GM21717 (cell line): Measurements from ENCODE around the gene ANKRD11.
"Not testable (repeated sequence)": the region's sequence is repeated elsewhere in the genome, so short reads cannot be mapped to it uniquely, and the experiment has no call there.

Experiments used
- ATAC-seq: cut with Tn5 transposase; IDR thresholded peaks from one replicate; pipeline ENCODE4 v1.9.1; 2021; ENCODE audit warnings: mild to moderate bottlenecking, moderate library complexity; ENCODE audit not compliant: unreplicated experiment

ANKRD11 gene

DNA sequence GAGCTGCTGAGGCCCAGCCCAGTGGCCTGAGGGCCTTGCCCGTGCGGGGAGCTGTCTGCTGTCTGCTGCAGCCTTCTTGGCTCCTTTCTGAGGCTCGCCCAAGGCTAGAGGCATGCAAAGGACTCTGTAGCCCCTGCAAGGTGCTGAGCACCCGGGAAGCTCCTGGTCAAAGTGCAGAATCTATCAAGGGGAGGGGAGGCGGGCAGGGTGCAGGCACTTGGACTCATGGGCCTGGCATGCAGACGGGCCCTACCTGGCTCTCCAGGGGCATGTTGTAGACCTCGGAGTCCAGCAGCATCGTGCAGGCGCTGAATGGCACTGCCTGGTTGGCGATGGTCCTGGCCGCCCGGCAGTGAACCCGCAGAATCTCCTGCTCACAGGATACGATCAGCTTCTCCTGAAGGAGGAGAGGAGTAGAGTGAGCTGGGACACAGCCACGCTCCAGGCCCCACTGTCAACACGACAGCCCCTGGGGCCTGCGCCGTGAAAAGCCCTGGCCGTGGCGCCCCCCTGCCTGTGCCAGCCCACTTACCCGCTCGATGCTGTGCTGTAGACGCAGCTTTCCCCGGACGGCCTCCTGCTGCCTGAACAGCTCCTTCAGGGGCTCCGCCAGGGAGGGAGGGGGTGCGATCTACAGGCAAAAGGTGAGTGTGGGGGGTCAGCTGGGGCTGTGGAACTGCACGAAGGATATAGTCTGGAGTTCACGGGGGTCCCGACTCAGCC lies 215.6 kb downstream of the ANKRD11 start:
- ATAC-seq: no peak

DNA sequence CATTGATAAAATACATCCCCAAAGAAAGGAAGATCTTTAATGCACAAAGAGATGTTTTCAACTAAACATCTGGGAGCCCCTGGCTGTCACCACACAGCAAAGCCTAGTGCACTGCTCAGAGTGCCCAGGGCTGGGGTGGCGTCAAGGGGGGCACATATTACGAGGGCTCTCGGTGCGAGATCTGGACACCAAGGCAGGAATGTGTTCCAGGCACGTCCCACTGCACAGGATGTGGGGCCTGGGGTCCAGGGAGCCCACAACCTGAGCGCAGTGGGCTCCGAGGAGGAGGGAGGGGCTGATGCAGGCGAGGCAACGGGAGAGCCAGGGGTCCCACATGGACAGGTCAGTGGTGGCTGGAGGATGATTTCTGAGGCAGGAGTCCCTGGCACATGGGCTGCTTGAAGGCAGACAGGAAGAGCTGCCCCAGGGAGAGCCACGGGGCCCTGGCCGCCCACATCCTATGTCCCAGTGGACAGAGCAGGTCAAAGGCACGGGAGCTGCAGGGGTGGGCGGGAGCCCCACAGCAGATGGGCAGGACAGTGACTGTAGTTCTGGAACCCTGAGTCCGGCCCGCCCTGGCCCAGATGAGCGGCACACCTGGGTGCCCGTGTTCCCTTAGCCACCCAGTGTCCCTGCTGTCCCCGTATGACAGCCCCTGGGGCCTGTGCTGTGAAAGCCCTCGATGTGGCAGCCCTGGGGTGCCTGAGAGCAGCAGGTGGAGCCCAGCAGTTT lies 216.5 kb downstream of the ANKRD11 start:
- ATAC-seq: no peak

DNA sequence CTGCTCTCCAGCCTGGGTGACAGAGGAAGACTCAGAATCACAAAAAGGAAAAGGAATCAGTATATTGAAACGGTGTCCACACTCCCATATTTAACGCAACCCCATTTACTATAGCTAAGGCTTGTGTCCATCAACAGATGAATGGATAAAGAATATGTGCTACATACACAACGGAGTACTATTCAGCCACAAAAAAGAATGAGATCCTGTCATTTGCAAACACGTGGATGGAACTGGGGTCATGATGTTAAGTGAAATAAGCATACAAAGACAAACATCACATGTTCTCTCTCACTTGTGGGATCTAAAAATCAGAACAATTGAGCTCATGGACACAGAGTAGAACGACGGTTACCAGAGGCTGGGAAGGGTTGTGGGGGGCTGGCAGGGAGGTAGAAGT lies 217.7 kb downstream of the ANKRD11 start:
- no peak for ATAC-seq

DNA sequence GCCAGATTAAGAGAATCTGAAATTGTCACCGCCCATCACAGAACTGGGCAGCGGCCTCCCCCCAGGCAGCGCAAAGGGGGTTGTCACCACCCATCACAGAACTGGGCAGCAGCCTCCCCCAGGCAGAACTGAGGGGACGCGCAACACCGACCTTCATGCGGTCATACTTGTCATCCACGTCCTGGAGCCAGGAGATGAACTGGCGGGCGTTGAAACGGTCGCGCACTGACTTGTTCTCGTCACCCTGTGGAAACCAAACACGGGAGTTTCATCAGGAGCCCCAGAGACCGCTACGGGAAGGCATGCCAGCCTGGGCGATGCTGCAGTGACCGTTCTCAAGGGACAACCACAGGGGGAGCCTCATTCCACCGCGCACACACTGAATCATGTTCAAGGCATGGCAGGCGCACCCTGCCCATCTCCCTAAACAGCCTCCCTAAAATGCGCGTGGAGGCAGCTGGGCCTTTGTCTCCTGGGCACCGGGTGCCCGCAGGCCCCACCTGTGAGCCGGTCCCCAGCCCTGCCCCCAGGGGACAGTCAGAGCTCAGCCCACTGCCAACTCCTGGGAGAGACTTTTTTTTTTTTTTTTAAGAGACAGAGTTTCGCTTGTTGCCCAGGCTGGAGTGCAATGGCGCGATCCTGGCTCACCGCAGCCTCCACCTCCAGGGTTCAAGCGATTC lies 219.6 kb downstream of the ANKRD11 start:
- ATAC-seq: no peak

DNA sequence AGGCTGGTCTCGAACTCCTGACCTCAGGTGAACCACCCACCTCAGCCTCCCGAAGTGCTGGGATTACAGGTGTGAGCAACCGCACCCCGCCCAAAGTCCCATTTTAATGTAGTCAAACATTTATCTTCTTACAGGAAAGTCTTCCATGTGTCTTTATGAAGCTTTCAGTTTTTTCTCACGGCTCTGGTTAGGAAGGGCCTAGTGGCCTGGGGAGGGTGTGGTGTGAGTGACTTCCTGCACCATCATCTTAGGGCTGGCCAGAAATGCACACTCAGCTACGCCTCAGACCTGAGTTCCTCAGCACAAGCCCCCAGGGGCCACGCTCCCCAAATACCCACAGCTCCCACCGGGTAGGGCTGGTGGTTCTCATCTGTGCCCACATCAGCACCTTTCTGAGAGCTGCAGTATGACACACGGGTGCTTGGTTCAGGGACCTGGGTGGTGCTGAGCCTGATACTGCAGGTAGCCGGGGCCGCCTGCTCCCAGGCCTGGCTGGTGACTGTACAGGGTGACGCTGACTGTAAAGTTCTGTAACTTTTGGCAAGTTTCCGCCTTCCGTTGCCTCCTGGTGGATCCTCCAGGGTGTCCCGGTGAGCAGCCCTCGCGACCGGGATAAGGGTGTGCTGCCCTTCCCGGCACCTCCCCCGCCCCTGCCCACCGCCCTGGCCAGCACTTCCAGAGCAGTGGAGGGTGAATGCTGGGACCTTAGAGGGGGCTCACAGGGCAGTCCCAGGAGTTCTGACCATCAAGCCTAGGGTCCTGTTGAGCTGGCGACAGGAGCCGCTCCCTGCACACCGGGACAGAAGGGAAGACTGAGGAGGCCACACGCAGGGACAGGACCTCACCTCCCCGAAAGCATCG lies 220.3 kb downstream of the ANKRD11 start:
- ATAC-seq: no peak

DNA sequence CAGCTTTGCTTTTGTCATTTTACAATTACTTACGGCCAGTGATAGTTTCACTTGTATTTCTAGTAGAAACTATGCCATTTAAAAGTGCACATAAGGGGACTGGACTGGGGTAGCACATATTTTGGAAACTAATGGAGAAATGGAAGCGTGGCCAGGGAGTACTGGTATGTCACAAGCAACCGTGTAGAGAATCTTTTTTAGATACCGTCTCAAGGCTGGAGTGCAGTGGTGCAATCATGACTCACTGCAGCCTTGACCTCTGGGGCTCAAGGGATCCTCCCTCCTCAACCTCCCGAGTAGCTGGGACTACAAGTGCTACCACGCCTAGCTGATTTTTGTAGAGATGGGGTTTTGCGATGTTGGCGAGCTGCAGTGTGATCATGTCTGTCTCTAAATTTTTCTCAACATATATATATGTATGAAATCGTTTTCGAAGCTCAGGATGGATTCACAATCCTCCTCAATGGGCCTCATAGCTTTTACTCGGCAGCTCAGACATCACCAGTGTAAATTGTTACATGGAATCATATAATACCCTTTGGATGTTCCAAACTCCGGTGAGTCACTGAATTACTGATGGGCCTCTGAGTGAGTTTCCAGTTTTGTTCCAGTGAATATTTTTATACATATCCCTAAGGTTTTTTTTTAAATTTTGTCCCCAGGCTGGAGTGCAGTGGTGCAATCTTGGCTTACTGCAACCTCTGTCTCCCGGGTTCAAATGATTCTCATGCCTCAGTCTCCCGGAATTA lies 221.2 kb downstream of the ANKRD11 start:
- ATAC-seq: no peak

DNA sequence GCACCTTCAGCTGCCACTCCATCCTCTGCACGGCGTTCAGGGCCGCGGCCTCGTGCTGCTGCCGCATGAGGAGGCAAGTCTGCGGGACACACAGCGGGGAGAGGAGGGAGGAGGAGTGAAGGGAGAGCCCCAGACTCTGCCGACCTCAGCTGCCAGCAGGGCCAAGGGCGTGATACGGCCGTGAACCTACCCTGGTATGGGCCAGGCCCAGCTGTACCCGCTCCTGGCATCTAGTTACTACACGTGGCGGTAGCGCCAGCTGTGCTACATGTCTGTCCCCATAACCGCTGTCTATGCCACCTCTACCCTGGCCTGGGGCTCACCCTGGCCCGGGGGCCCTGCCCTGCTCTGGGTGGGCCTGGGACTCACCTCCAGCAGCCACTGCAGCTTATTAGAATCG lies 221.8 kb downstream of the ANKRD11 start:
- no peak for ATAC-seq

DNA sequence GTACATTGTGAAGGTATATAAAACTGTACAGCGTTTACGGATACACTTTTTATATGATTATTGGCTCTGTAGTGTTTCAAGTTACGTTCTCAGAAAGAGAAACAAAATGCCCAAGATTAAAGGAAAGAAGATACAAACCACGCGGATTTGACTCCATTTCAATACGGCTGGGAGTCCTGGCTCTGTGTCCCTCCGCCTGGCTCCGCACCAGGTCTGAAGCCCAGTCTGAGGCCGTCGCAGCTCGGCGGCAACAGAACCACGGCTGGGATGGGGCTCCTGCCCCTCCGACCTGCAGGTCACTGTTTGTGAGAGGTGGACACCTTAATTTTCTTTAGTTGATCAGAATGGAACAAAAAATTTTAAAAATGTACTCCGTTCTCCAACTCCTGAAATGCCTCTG lies 222.6 kb downstream of the ANKRD11 start:
- ATAC-seq: not testable (repeated sequence)

DNA sequence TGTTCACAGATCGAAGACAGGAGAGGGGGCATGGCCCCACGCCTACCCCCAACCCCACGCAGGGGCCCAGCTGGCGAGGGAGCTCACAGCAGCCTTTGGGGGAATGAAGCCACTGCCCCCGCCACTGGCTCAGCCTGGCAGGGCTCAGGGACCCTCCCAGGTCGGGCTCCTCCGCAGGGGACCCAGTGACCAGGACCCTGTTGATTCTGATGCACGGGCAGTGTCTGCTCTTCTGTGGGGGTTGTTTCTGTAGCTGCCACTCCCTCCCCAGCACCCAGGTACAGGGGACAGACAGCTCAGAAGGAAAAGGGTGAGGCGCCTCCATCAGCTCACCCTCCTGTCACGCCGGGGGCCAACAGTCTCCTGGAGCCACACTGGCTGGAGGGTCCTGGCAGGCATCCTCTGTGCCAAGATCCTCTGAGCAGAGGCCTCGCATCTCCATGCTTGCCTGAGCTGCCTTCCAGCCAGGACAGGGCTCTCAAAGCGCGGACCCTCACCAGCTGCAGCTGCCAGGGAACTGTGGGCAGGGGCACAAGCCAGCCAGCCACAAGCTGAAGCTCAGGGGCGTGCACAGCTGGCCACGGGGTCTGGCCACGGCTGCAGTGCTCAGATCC lies 223.7 kb downstream of the ANKRD11 start:
- no peak for ATAC-seq

DNA sequence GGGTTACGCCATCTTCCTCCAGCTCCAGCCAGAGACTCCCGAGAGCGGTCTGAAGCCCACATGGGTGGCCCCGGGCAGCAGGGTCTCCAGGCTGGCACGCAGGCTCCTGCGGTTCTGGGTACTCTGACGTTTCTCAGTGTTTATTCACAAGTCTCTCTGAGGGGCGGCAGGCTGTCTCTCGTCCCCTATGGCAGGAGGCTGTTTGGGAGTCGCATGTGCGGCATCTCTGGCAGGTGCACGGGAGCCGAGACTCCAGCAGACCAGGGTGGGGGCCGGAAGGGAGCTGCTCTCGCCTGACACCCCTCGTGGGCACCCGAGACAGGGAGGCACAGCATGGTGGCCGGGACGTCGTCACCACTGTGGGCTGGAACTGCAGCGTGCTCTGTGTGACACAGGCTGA lies 224.7 kb downstream of the ANKRD11 start:
- ATAC-seq: no peak

DNA sequence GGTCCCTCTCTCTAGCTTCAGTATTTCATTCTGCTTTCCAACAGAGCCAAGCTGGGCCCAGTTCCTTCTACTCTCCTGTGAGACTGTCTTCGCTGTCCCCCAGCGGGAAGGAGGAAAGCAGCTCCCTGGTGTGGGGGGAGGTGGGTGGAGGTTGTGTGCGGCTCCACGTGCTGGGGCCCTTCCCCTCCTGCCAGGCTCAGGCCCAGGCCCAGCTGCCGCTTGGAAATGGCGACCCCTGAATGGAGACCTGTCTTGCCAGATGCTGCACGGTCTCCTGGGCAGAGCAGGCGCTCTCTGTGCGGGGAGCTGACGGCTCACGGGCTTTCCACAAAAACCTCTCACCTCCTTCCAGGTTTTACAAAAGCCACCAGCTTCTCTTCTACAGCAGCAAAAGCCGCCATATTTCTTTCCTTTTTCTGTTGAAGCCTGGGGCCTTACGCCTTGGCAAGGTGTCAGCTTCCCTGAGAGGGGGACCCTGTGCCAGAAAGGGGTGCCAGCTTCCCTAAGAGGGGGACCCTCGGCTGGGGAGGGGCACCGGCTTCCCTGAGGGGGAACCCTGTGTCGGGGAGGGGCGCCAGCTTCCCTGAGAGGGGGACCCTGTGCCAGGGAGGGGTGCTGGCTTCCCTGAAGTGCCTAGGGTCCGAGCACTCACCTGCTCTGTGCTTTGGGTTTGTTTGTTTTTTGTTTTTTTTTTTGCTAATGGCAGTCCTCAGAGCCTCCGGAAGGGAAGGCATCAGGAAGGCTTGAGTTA lies 225.4 kb downstream of the ANKRD11 start:
- ATAC-seq: no peak

DNA sequence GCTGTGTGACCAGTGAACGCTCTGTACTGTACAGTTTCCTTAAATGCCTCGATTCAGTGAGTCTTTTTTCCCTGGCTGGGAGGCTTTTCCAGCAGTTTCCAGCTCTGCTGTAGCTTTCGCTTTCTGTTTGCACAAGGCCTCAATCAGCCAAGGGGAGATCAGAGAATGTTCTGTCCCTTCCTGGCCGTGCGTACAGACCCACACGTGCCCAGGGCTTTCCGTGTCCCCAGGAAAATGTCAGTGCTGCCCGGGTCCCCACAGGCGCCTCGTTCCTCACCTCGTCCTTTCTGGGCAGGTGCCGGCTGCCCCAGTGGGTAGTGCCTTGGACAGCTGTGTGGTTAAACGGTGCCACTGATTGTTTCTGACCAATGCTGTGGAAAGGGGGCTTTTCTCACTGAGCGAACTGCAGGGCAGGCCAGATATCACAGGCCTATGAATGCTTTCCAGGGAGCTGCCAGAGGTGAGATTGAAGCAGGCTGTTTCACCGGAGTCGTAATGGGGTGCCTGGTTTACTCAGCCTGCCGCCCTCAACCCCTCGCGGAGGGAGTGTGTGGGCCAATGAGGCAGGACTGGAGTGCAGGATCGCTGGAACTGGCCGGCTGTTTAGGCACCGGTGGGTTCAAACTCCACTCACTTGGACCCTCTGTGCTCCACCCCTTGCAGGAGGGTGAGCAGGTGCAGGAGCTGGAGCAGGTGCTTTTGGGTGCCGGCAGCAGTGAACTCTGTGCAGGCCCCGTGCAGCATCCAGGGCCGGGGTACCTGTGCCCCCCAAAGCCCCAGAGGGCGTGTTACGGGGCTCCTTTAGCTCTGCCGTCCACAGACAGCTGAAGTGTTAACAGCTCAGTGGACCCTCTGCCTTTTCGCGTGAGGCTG lies 228.4 kb downstream of the ANKRD11 start:
- ATAC-seq: no peak

DNA sequence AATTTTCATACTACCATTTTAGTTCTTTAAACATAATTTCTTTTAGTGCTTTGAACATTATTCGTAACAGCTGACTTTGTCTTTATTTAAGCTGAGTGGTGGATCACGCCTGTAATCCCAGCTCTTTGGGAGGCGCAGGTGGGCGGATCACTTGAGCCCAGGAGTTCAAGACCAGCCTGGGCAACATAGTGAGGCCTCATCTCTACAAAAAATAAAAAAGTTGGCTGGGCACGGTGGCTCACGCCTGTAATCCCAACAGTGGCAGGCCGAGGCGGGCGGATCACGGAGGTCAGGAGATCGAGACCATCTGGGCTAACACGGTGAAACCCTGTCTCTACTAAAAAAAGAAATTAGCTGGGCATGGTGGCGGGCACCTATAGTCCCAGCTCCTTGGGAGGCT lies 230.5 kb downstream of the ANKRD11 start:
- ATAC-seq: not testable (repeated sequence)

DNA sequence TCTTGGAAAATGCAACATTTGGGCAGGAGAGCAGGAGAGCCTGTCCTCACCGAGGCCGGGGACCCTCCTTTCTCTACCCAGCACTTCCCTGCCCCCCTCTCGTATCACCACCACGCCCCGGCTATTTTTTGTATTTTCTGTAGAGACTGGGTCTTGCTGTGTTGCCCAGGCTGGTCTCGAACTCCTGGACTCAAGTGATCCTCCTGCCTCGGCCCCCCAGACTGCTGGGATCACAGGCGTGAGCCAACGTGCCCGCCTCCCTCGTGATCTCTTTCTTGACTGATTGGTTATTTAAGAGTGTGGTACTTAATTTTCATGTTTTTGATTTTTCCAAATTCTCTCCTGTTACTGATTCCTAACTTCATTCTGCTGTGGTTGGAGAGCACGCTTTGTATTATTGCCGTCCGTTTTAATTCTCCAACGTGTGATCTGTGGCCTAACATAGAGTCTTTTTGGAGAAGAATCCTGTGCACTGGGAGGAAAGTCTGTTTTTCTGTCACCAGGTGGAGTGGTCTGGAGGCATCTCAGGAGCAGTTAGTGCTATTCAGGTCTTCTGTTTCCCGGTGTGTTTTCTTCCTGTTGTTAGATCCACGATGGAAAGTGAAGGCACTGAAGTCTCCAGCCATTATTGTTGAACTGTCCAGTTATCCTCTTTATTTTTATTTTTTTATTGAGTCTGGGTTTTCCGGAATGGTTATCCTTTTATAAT lies 232.4 kb downstream of the ANKRD11 start:
- ATAC-seq: no peak

DNA sequence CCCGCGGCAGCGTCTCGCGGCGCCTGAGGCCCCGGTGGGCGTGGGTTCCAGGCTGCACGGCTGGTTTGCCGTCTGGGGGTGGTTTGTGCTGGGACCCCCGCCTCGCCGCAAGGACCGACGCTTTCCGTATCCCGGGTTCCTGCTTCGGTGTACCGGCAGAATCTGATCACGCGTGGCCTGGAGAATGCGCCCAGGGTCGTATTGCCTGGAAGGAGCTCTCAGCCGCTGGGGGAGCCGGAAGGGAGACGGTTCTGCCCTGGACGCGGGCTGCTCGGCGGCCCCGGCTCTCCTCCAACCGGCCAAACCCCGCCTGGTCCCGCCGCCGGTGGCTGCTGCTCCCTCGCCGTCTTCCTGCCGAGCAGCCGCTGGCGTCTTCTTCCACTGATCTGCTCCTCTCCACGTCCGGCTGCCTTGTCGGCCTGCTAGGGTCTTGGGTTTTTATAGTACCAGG lies 233.1 kb downstream of the ANKRD11 start:
- no peak for ATAC-seq

DNA sequence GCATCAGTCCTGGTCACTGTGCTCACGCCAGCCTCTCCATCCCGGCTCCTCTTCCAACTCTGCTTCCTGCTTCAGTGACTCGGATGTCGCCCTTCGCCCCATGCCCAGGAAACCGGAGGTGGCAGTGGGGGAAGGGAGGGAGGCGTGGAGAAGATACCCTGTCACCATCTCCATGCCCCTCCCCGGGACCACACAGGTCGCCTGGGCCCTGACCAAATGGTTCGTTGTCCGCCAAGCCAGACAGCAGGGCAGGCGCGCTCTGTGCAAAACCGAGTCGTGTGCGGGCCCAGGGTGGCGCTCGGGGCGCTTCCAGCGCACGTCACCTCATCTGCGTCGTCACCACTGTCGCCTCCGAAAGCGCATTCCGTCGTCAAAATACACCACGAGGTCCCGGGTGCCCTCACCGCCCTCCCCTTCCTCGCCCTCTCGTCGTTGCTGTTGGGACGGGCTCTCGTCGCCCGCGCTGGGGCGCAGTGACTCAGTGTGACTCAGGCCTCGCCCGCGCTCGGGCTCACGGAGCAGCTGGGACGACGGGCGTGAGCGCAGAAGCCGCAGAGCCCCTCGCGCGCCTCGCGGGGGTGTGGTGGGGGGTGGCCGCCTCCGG lies 233.6 kb downstream of the ANKRD11 start:
- ATAC-seq: no peak
